Endothelial cell of umbilical vein (primary cell): ENCODE measurements around the gene ZNF438. TPM values are rescaled to one million over a fixed set of nuclear protein-coding genes. Genes with fewer than 3 reads are reported as not detected.

Source experiments
- BruUV-seq: library from RNA; stranded (reverse); fragments of 400-500 nt; replicated peaks from 2 replicates; lab custom pipeline; 2021; lab: Mats Ljungman, UMichigan
- CTCF ChIA-PET: fragments of 300-600, 350-600 bp; sonication (Branson Sonifier 250); formaldehyde crosslinking; loops from one replicate; lab custom pipeline; 2021; ENCODE audit warnings: antibody characterized with exemption, inconsistent platforms; lab: Charles Lee
- POLR2A ChIA-PET: fragments of 300-600, 350-600 bp; sonication (Branson Sonifier 250); formaldehyde crosslinking; loops from one replicate; lab custom pipeline; 2021; ENCODE audit warnings: antibody characterized with exemption, inconsistent platforms; lab: Charles Lee
- DNase-seq: peaks from one replicate; pipeline ENCODE4 v3.0.0-alpha.2; 2011; ENCODE audit warnings: low read depth, low spot score
- FAIRE-seq: peaks from 2 replicates; lab custom pipeline; 2011; peaks lifted over from hg19 to GRCh38; lab: Jason Lieb, UNC
- H2AFZ ChIP-seq: 2 replicates; pipeline ENCODE4 v1.6.0; 2012; ENCODE audit warnings: low read depth, low read length, control low read depth, inconsistent platforms
- H3K27ac ChIP-seq: 2 replicates; pipeline ENCODE4 v1.5.1; 2011; ENCODE audit warnings: low read depth, mild to moderate bottlenecking, control low read depth, low read length, moderate library complexity; ENCODE audit not compliant: insufficient read depth
- H3K27me3 ChIP-seq, 2 experiments: 2 replicates each; pipeline versions ENCODE4 v1.6.0 to v1.6.1; 2011; ENCODE audit warnings: low read length in 2 of 2, mixed read lengths in 1 of 2; ENCODE audit not compliant: control insufficient read depth in 2 of 2, insufficient read depth in 2 of 2
- H3K36me3 ChIP-seq, 2 experiments: 2 replicates in 1 of 2; 3 replicates in 1 of 2; pipeline ENCODE4 v1.5.1; 2011; ENCODE audit warnings: low read length in 2 of 2, mild to moderate bottlenecking in 1 of 2, moderate library complexity in 1 of 2; ENCODE audit not compliant: control insufficient read depth in 2 of 2, insufficient read depth in 2 of 2; ENCODE audit errors: extremely low read depth in 1 of 2
- H3K4me1 ChIP-seq: 3 replicates; pipeline ENCODE4 v1.5.1; 2011; ENCODE audit warnings: mild to moderate bottlenecking, low read length; ENCODE audit not compliant: control insufficient read depth, insufficient read depth; ENCODE audit errors: extremely low read depth
- H3K4me2 ChIP-seq: 2 replicates; pipeline ENCODE4 v1.6.1; 2011; ENCODE audit warnings: low read length, control low read depth, mixed read lengths; ENCODE audit not compliant: insufficient read depth
- H3K4me3 ChIP-seq, 3 experiments: fragments of 200-600 bp in 1 of 3; sonication (generic), shearing (Covaris generic) in 1 of 3; replicated peaks in 1 of 3; 2 replicates each; pipeline ENCODE4 v1.5.1; 2011 to 2016; ENCODE audit warnings: control low read depth in 3 of 3, low read length in 3 of 3, mild to moderate bottlenecking in 2 of 3, inconsistent platforms in 1 of 3, low read depth in 1 of 3, moderate library complexity in 1 of 3; ENCODE audit not compliant: insufficient read depth in 1 of 3
- H3K79me2 ChIP-seq: 2 replicates; pipeline ENCODE4 v1.6.0; 2012; ENCODE audit warnings: low read length, inconsistent platforms; ENCODE audit not compliant: control insufficient read depth, insufficient read depth
- H3K9ac ChIP-seq: replicated peaks from 2 replicates; pipeline ENCODE3; 2011; ENCODE audit warnings: low read length, control low read depth; ENCODE audit not compliant: insufficient read depth; ENCODE audit errors: extremely low read depth
- H3K9me1 ChIP-seq: replicated peaks from 3 replicates; pipeline ENCODE4 v1.6.0; 2011; ENCODE audit warnings: mild to moderate bottlenecking, low read length; ENCODE audit not compliant: control insufficient read depth, insufficient read depth; ENCODE audit errors: extremely low read depth
- H3K9me3 ChIP-seq: replicated peaks from 2 replicates; pipeline ENCODE4 v1.5.1; 2012; ENCODE audit warnings: low read length, inconsistent platforms; ENCODE audit not compliant: control insufficient read depth, insufficient read depth
- H4K20me1 ChIP-seq: replicated peaks from 2 replicates; pipeline ENCODE3; 2011; ENCODE audit warnings: mild to moderate bottlenecking, low read length; ENCODE audit not compliant: control insufficient read depth, insufficient read depth; ENCODE audit errors: extremely low read depth
- EZH2 ChIP-seq: IDR thresholded peaks from 2 replicates; pipeline ENCODE4 v1.6.1; 2012; ENCODE audit warnings: borderline replicate concordance, low read depth, mild to moderate bottlenecking, moderate library complexity, low read length, inconsistent platforms; ENCODE audit not compliant: severe bottlenecking
- FOS ChIP-seq: IDR thresholded peaks from 2 replicates; pipeline ENCODE4 v1.6.1; 2011; ENCODE audit warnings: mild to moderate bottlenecking, low read length, moderate library complexity, borderline replicate concordance; ENCODE audit not compliant: insufficient read depth
- GATA2 ChIP-seq: IDR thresholded peaks from 2 replicates; pipeline ENCODE4 v1.7.0; 2011; ENCODE audit warnings: low read depth, mild to moderate bottlenecking, moderate library complexity, mixed read lengths, low read length; ENCODE audit not compliant: insufficient read length, insufficient read depth
- JUN ChIP-seq: IDR thresholded peaks from 2 replicates; pipeline ENCODE4 v1.6.1; 2011; ENCODE audit warnings: borderline replicate concordance, low read depth; ENCODE audit not compliant: insufficient read length, insufficient read depth
- MYC ChIP-seq: IDR thresholded peaks from one replicate; pipeline ENCODE4 v1.6.1; 2011; ENCODE audit warnings: mild to moderate bottlenecking, low read depth, low read length
- POLR2A ChIP-seq: IDR thresholded peaks from 2 replicates; pipeline ENCODE4 v1.6.1; 2012; ENCODE audit warnings: low read depth, mild to moderate bottlenecking, control low read depth, low read length
- POLR2AphosphoS5 ChIP-seq: IDR thresholded peaks from 2 replicates; pipeline ENCODE4 v1.6.1; 2012; ENCODE audit warnings: low read depth, mild to moderate bottlenecking, control low read depth, low read length, moderate library complexity; ENCODE audit not compliant: insufficient read depth
- dilution Hi-C: fragments of 300-500 bp; cut with MboI; formaldehyde crosslinking; loops from one replicate; pipeline ENCODE4 v1.15.0; 2019; ENCODE audit warnings: low sequenced_read_pairs; ENCODE audit not compliant: extremely low pct_ligation_motif_present
- intact Hi-C: fragments of 100-400 bp; cut with micrococcal nuclease; formaldehyde crosslinking; loops from one replicate; pipeline ENCODE4 v1.10.0; 2022
- polyA plus RNA-seq, 4 experiments: library from polyadenylated mRNA; depleted of rRNA in 3 of 4; stranded (reverse) in 3 of 4; unstranded in 1 of 4; fragments of >200 nt; gene quantifications; 2 replicates each; pipeline versions ENCODE4 v1.2.1 to v1.2.3, GENCODE V29; 2011 to 2012; ENCODE audit warnings: missing spikeins in 1 of 4
- total RNA-seq: library from RNA; stranded (reverse); gene quantifications from 2 replicates; pipeline ENCODE4 v1.2.3, GENCODE V29; 2021
- TF ChIP-seq, protein P1 (sequence below), 2 donors: IDR thresholded peaks; 1 replicate in 1 of 2; 2 replicates in 1 of 2; pipeline ENCODE4 v1.5.1; 2011; ENCODE audit warnings: low read length in 2 of 2, mild to moderate bottlenecking in 2 of 2, moderate library complexity in 2 of 2, control low read depth in 1 of 2, inconsistent platforms in 1 of 2, low read depth in 1 of 2; ENCODE audit not compliant: insufficient read depth in 1 of 2; ENCODE audit errors: extremely low read depth in 1 of 2
- TF ChIP-seq, protein P2 (sequence below): IDR thresholded peaks from 2 replicates; pipeline ENCODE4 v1.6.1; 2011; ENCODE audit not compliant: insufficient read depth, insufficient read length

The ZNF438 gene
- total and polyA plus RNA-seq, 2 donors (not counting 3 experiments of a cell fraction or from before 2014, with no cell fraction given) = 7.2 to 15.1 TPM

DNA sequence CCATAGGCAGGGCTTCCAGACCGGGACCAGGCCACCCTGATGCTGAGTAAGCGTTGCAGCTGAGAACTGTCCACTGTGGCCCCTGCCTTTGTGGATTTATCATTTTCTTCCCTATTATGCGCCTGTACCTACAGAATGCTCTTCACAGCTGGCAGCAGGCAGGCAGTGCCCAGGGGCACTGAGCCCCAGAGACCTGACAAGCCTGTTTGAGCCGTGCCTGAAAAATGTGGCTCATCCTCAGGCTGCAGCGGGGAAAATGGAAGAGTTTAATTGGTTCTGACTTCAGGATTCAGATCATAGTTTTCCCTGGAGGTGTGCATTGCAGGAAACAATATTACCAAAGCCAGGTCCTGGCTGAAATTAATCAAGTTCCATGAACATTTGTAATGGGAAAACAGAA, 200.2 kb downstream of the ZNF438 start:
- H3K27me3 ChIP-seq = no peaks in the 10 kb centered on the region
- no peak overlapping the region for H3K4me3 ChIP-seq
- dilution Hi-C loops = no loop called here
- no peaks in the 10 kb centered on the region for H3K9me1 ChIP-seq
- FAIRE-seq = no peak
- H3K36me3 ChIP-seq = no peaks in the 10 kb centered on the region
- no peaks in the 10 kb centered on the region for H4K20me1 ChIP-seq
- no peak overlapping the region for H3K27ac ChIP-seq
- no peaks in the 10 kb centered on the region for H3K9me3 ChIP-seq
- no peak overlapping the region for H3K9ac ChIP-seq
- DNase-seq = no peak
- no TSS peak for BruUV-seq
- ChIA-PET POLR2A (no interaction called here), CTCF (interaction anchor here (1.2 to 2.5 kb wide), 2 partner anchors 9 to 19 kb away, joined by 3 to 8 read pairs; no protein-coding TSS in a partner anchor)
- no peak overlapping the region for H2AFZ ChIP-seq
- H3K4me2 ChIP-seq = no peak overlapping the region
- no peaks in the 10 kb centered on the region for H3K4me1 ChIP-seq
- TF ChIP-seq, protein P1, sequence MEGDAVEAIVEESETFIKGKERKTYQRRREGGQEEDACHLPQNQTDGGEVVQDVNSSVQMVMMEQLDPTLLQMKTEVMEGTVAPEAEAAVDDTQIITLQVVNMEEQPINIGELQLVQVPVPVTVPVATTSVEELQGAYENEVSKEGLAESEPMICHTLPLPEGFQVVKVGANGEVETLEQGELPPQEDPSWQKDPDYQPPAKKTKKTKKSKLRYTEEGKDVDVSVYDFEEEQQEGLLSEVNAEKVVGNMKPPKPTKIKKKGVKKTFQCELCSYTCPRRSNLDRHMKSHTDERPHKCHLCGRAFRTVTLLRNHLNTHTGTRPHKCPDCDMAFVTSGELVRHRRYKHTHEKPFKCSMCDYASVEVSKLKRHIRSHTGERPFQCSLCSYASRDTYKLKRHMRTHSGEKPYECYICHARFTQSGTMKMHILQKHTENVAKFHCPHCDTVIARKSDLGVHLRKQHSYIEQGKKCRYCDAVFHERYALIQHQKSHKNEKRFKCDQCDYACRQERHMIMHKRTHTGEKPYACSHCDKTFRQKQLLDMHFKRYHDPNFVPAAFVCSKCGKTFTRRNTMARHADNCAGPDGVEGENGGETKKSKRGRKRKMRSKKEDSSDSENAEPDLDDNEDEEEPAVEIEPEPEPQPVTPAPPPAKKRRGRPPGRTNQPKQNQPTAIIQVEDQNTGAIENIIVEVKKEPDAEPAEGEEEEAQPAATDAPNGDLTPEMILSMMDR (IDR thresholded peaks at IDR 0.05; ENCODE audit: extremely low read depth in 1 of 2, insufficient read depth in 1 of 2, low read depth in 1 of 2, low read length in 2 of 2) = no peak
- no peak for TF ChIP-seq JUN
- TF ChIP-seq FOS = no peak
- TF ChIP-seq POLR2A = no peak
- no peak for TF ChIP-seq EZH2
- TF ChIP-seq POLR2AphosphoS5 = no peak
- no peak for TF ChIP-seq MYC
- TF ChIP-seq, protein P2, sequence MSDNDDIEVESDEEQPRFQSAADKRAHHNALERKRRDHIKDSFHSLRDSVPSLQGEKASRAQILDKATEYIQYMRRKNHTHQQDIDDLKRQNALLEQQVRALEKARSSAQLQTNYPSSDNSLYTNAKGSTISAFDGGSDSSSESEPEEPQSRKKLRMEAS = no peak
- TF ChIP-seq GATA2 = no peak
- no peaks in the 10 kb centered on the region for H3K79me2 ChIP-seq
- intact Hi-C loops = no loop called here
